PC-9 (cell line): ENCODE measurements around the gene ROBO2. TPM values are rescaled to one million over a fixed set of nuclear protein-coding genes. Genes with fewer than 3 reads are reported as not detected.

Experiments
- BruUV-seq: library from RNA; stranded (reverse); fragments of 400-500 nt; replicated peaks from 2 replicates; lab custom pipeline; 2021; lab: Mats Ljungman, UMichigan
- CTCF ChIA-PET: fragments of 300-600 bp; sonication (Branson Sonifier 250); formaldehyde crosslinking; loops from one replicate; lab custom pipeline; 2022; ENCODE audit warnings: antibody characterized with exemption; lab: Charles Lee
- POLR2A ChIA-PET: fragments of 300-600 bp; sonication (Branson Sonifier 250); formaldehyde crosslinking; loops from one replicate; lab custom pipeline; 2022; ENCODE audit warnings: antibody characterized with exemption; ENCODE audit not compliant: unreplicated experiment; lab: Charles Lee
- DNase-seq, 2 experiments: peaks; one replicate each; pipeline versions ENCODE4 v3.0.0 to v3.0.0-alpha.2; 2015 to 2022; ENCODE audit warnings: mixed read lengths in 1 of 2
- H2AFZ ChIP-seq: fragments of 200-600 bp; sonication (generic); 2 replicates; pipeline ENCODE4 v1.8.1; 2017; ENCODE audit warnings: antibody characterized with exemption
- H3F3A ChIP-seq: fragments of 200-600 bp; sonication (generic); 2 replicates; pipeline ENCODE4 v1.8.1; 2017; ENCODE audit warnings: antibody characterized with exemption, mild to moderate bottlenecking, low read depth; ENCODE audit not compliant: insufficient read depth
- H3K27ac ChIP-seq: fragments of 200-600 bp; sonication (generic); 2 replicates; pipeline ENCODE4 v1.6.1; 2016; ENCODE audit warnings: mixed run types
- H3K27me3 ChIP-seq: fragments of 200-600 bp; sonication (generic); 2 replicates; pipeline ENCODE4 v1.6.1; 2016; ENCODE audit warnings: low read depth, mixed run types; ENCODE audit not compliant: insufficient read depth
- H3K36me3 ChIP-seq: fragments of 200-600 bp; sonication (generic); 2 replicates; pipeline ENCODE4 v1.6.1; 2016; ENCODE audit warnings: low read depth, mixed run types
- H3K4me1 ChIP-seq: fragments of 200-600 bp; sonication (generic); replicated peaks from 2 replicates; pipeline ENCODE4 v1.6.1; 2016; ENCODE audit warnings: mixed run types; ENCODE audit not compliant: insufficient read depth
- H3K4me2 ChIP-seq: fragments of 200-600 bp; sonication (generic); 2 replicates; pipeline ENCODE4 v1.6.1; 2017; ENCODE audit warnings: mixed run types
- H3K4me3 ChIP-seq: fragments of 200-600 bp; sonication (generic); 2 replicates; pipeline ENCODE4 v1.6.1; 2016; ENCODE audit warnings: mixed run types
- H3K79me2 ChIP-seq: fragments of 200-600 bp; sonication (generic); 2 replicates; pipeline ENCODE4 v1.6.1; 2017; ENCODE audit warnings: low read depth, mixed run types
- H3K9me2 ChIP-seq: fragments of 200-600 bp; sonication (generic); 2 replicates; pipeline ENCODE4 v1.8.1; 2017; ENCODE audit warnings: mild to moderate bottlenecking; ENCODE audit not compliant: insufficient read depth
- H3K9me3 ChIP-seq: fragments of 200-600 bp; sonication (generic); 2 replicates; pipeline ENCODE4 v1.8.1; 2016; ENCODE audit warnings: low read depth; ENCODE audit not compliant: insufficient read depth
- H4K20me1 ChIP-seq: fragments of 200-600 bp; sonication (generic); 2 replicates; pipeline ENCODE4 v1.8.1; 2017; ENCODE audit not compliant: insufficient read depth
- CTCF ChIP-seq: fragments of 200-600 bp; sonication (generic); conservative IDR thresholded peaks from 2 replicates; pipeline ENCODE4 v1.6.1; 2017; ENCODE audit warnings: mixed run types, antibody characterized with exemption, mild to moderate bottlenecking, moderate library complexity
- EZH2 ChIP-seq: fragments of 200-600 bp; sonication (generic); IDR thresholded peaks from 2 replicates; pipeline ENCODE4 v1.8.0; 2017; ENCODE audit warnings: antibody characterized with exemption, low read depth
- intact Hi-C: fragments of 100-400 bp; cut with micrococcal nuclease; formaldehyde crosslinking; loops from one replicate; pipeline ENCODE4 v1.10.0; 2022; ENCODE audit not compliant: unreplicated experiment
- total RNA-seq: library from RNA; stranded (reverse); gene quantifications from 2 replicates; pipeline ENCODE4 v1.2.3, GENCODE V29; 2021

The ROBO2 gene
- total RNA-seq, 1 experiment from 2014 or later: 0.39 TPM

GRCh38 chr3:77096145-77096544 lies 56.2 kb downstream of the ROBO2 start:
- no peaks in the 10 kb centered on the region for H3F3A ChIP-seq
- BruUV-seq: no TSS peak
- no peaks in the 10 kb centered on the region for H3K27me3 ChIP-seq
- H3K4me2 ChIP-seq: no peak overlapping the region
- H4K20me1 ChIP-seq: no peaks in the 10 kb centered on the region
- no peak overlapping the region for H3K4me3 ChIP-seq
- H3K79me2 ChIP-seq: no peaks in the 10 kb centered on the region
- no peak overlapping the region for H2AFZ ChIP-seq
- TF ChIP-seq CTCF: no peak
- no peak for TF ChIP-seq EZH2
- no peaks in the 10 kb centered on the region for H3K36me3 ChIP-seq
- no peak overlapping the region for H3K27ac ChIP-seq
- ChIA-PET CTCF (no interaction called here), POLR2A (no interaction called here)
- no peaks in the 10 kb centered on the region for H3K9me2 ChIP-seq
- no peak for DNase-seq
- H3K9me3 ChIP-seq: no peaks in the 10 kb centered on the region
- intact Hi-C loops: no loop called here
- H3K4me1 ChIP-seq: no peaks in the 10 kb centered on the region

- Histone ChIP-seq H3K4me2 (no peak overlapping the region), H3K36me3 (no peaks in the 10 kb centered on the region), H3K79me2 (no peaks in the 10 kb centered on the region), H3K27me3 (no peaks in the 10 kb centered on the region), H3F3A (no peaks in the 10 kb centered on the region), H4K20me1 (no peaks in the 10 kb centered on the region), H3K27ac (no peak overlapping the region), H3K9me3 (no peaks in the 10 kb centered on the region), H3K4me3 (no peak overlapping the region), H3K4me1 (no peaks in the 10 kb centered on the region), H3K9me2 (no peaks in the 10 kb centered on the region), H2AFZ (no peak overlapping the region)
- BruUV-seq: no TSS peak
- CTCF ChIA-PET: no interaction called here
- POLR2A ChIA-PET: no interaction called here
- TF ChIP-seq EZH2 (no peak), CTCF (no peak)
- intact Hi-C loops: no loop called here
- no peak for DNase-seq
Measured at GRCh38 chr3:77096966-77097890, 57.3 kb downstream of the ROBO2 start.

- no peaks in the 10 kb centered on the region for H3K9me2 ChIP-seq
- H3K9me3 ChIP-seq: no peaks in the 10 kb centered on the region
- no peaks in the 10 kb centered on the region for H4K20me1 ChIP-seq
- H3K4me3 ChIP-seq: no peak overlapping the region
- no peak overlapping the region for H2AFZ ChIP-seq
- H3K27me3 ChIP-seq: no peaks in the 10 kb centered on the region
- no peak overlapping the region for H3K4me2 ChIP-seq
- H3K4me1 ChIP-seq: no peaks in the 10 kb centered on the region
- TF ChIP-seq CTCF: no peak
- no peak for TF ChIP-seq EZH2
- H3K36me3 ChIP-seq: no peaks in the 10 kb centered on the region
- CTCF ChIA-PET: no interaction called here
- DNase-seq: no peak
- intact Hi-C loops: no loop called here
- no peaks in the 10 kb centered on the region for H3F3A ChIP-seq
- POLR2A ChIA-PET: no interaction called here
- H3K27ac ChIP-seq: no peak overlapping the region
- BruUV-seq: no TSS peak
- H3K79me2 ChIP-seq: no peaks in the 10 kb centered on the region
Measured at GRCh38 chr3:77102951-77103769, 63.3 kb downstream of the ROBO2 start.
